WTC11 (cell line): Measurements from ENCODE around the gene PXN. TPM values are rescaled to one million over a fixed set of nuclear protein-coding genes. Genes with fewer than 3 reads are reported as not detected.

Experiments used
- ATAC-seq: fragments of 200-7000 bp; cut with Tn5 transposase; 2 replicates; pipeline ENCODE4 v1.10.0; 2021; ENCODE audit warnings: mild to moderate bottlenecking, moderate library complexity
- CTCF ChIA-PET: fragments of 300-600 bp; sonication (Branson Sonifier 250); formaldehyde crosslinking; loops from one replicate; lab custom pipeline; 2021; ENCODE audit warnings: antibody characterized with exemption; lab: Charles Lee
- POLR2A ChIA-PET: fragments of 350-600 bp; sonication (Branson Sonifier 250); formaldehyde crosslinking; loops from one replicate; lab custom pipeline; 2021; ENCODE audit warnings: antibody characterized with exemption; lab: Charles Lee
- DNase-seq: peaks from one replicate; pipeline ENCODE4 v3.0.0; 2021; ENCODE audit warnings: low spot score
- H3K27ac Mint-ChIP-seq: 2 replicates; pipeline ENCODE4 v1.8.0; 2021; ENCODE audit warnings: mixed read lengths
- H3K27me3 Mint-ChIP-seq: 2 replicates; pipeline ENCODE4 v1.8.0; 2021; ENCODE audit warnings: low read depth, mild to moderate bottlenecking, moderate library complexity, mixed read lengths
- H3K36me3 Mint-ChIP-seq: 2 replicates; pipeline ENCODE4 v1.8.0; 2021; ENCODE audit warnings: mixed read lengths
- H3K4me1 Mint-ChIP-seq: 2 replicates; pipeline ENCODE4 v1.8.0; 2022; ENCODE audit warnings: mixed read lengths
- H3K4me3 Mint-ChIP-seq: 2 replicates; pipeline ENCODE4 v1.8.0; 2021; ENCODE audit warnings: mild to moderate bottlenecking, moderate library complexity, mixed read lengths
- H3K9me3 Mint-ChIP-seq: 2 replicates; pipeline ENCODE4 v1.8.0; 2021; ENCODE audit warnings: mixed read lengths
- ATF3 ChIP-seq: sonication (generic); formaldehyde crosslinking; conservative IDR thresholded peaks from 2 replicates; pipeline ENCODE4 v1.8.1; 2022; ENCODE audit warnings: mild to moderate bottlenecking, missing genetic modification reagents
- CBFB ChIP-seq: sonication (generic); formaldehyde crosslinking; IDR thresholded peaks from 2 replicates; pipeline ENCODE4 v1.8.1; 2022; ENCODE audit warnings: mild to moderate bottlenecking, low read depth, missing genetic modification reagents
- ESRRA ChIP-seq: sonication (generic); formaldehyde crosslinking; IDR thresholded peaks from 2 replicates; pipeline ENCODE4 v1.8.1; 2022; ENCODE audit warnings: mild to moderate bottlenecking, missing genetic modification reagents, borderline replicate concordance
- FOXJ3 ChIP-seq: sonication (generic); formaldehyde crosslinking; IDR thresholded peaks from 2 replicates; pipeline ENCODE4 v1.9.0; 2021; ENCODE audit warnings: missing genetic modification reagents, mild to moderate bottlenecking, borderline replicate concordance
- FOXK1 ChIP-seq: sonication (generic); formaldehyde crosslinking; IDR thresholded peaks from 2 replicates; pipeline ENCODE4 v1.8.0; 2022; ENCODE audit warnings: mild to moderate bottlenecking, moderate library complexity, missing genetic modification reagents
- IRF2 ChIP-seq: sonication (generic); formaldehyde crosslinking; IDR thresholded peaks from 2 replicates; pipeline ENCODE4 v1.8.0; 2022; ENCODE audit warnings: low read depth, missing genetic modification reagents, borderline replicate concordance
- MXD4 ChIP-seq: fragments of 250-450 bp; sonication (Bioruptor Pico); IDR thresholded peaks from 2 replicates; pipeline ENCODE4 v1.8.0; 2021; ENCODE audit warnings: mild to moderate bottlenecking, moderate library complexity, borderline replicate concordance
- NR2C2 ChIP-seq: sonication (generic); formaldehyde crosslinking; IDR thresholded peaks from 2 replicates; pipeline ENCODE4 v1.8.0; 2022; ENCODE audit warnings: mild to moderate bottlenecking, missing genetic modification reagents
- OVOL2 ChIP-seq: fragments of 250-450 bp; sonication (Bioruptor Pico); IDR thresholded peaks from 2 replicates; pipeline ENCODE4 v1.9.0; 2021; ENCODE audit warnings: mild to moderate bottlenecking, borderline replicate concordance
- RORB ChIP-seq: fragments of 250-450 bp; sonication (Bioruptor Pico); IDR thresholded peaks from 2 replicates; pipeline ENCODE4 v1.9.0; 2021; ENCODE audit warnings: mild to moderate bottlenecking
- SMAD3 ChIP-seq: sonication (generic); formaldehyde crosslinking; IDR thresholded peaks from 2 replicates; pipeline ENCODE4 v1.8.0; 2022; ENCODE audit warnings: missing genetic modification reagents, mild to moderate bottlenecking, borderline replicate concordance
- SMAD4 ChIP-seq: sonication (generic); formaldehyde crosslinking; IDR thresholded peaks from 2 replicates; pipeline ENCODE4 v1.8.0; 2022; ENCODE audit warnings: mild to moderate bottlenecking, missing genetic modification reagents
- ZNF121 ChIP-seq: sonication (generic); formaldehyde crosslinking; IDR thresholded peaks from 2 replicates; pipeline ENCODE4 v1.8.0; 2023; ENCODE audit warnings: missing genetic modification reagents
- ZNF232 ChIP-seq: sonication (generic); formaldehyde crosslinking; IDR thresholded peaks from 2 replicates; pipeline ENCODE4 v1.8.0; 2022; ENCODE audit warnings: mild to moderate bottlenecking, missing genetic modification reagents
- ZNF416 ChIP-seq: fragments of 250-450 bp; sonication (Bioruptor Pico); IDR thresholded peaks from 2 replicates; pipeline ENCODE4 v1.9.0; 2021; ENCODE audit warnings: mild to moderate bottlenecking, inconsistent platforms
- ZNF425 ChIP-seq: fragments of 250-450 bp; sonication (Bioruptor Pico); conservative IDR thresholded peaks from 2 replicates; pipeline ENCODE4 v1.9.0; 2021; ENCODE audit warnings: mild to moderate bottlenecking
- total RNA-seq: library from RNA; stranded (reverse); gene quantifications from 3 replicates; pipeline ENCODE4 v1.2.3, GENCODE V29; 2021
- TF ChIP-seq, protein P1 (sequence below): sonication (generic); formaldehyde crosslinking; IDR thresholded peaks from 2 replicates; pipeline ENCODE4 v1.8.0; 2022; ENCODE audit warnings: mild to moderate bottlenecking, missing genetic modification reagents
- TF ChIP-seq, protein P2 (sequence below): sonication (generic); formaldehyde crosslinking; IDR thresholded peaks from 2 replicates; pipeline ENCODE4 v1.8.1; 2023; ENCODE audit warnings: mild to moderate bottlenecking, missing genetic modification reagents
- TF ChIP-seq, protein P3 (sequence below): sonication (generic); formaldehyde crosslinking; IDR thresholded peaks from 2 replicates; pipeline ENCODE4 v1.8.0; 2022; ENCODE audit warnings: missing genetic modification reagents

PXN gene
- total RNA-seq, 1 experiment from 2014 or later = 132 TPM

- DNase-seq = no peak
- no peak for ATAC-seq
- H3K4me1 Mint-ChIP-seq = peaks cover 71% of the 10 kb centered on the region
- CTCF ChIA-PET = interaction anchor here (0.5 to 16.6 kb wide), 5 partner anchors 8 to 52 kb away, joined by 3 to 450 read pairs (median 11); partner anchors contain the start of genes PXN and RPLP0
- H3K27ac Mint-ChIP-seq = no peak overlapping the region
- no peak overlapping the region for H3K4me3 Mint-ChIP-seq
- TF ChIP-seq FOXK1 (no peak), ZNF121 (CRISPR knock-in tag) (no peak), OVOL2 (CRISPR knock-in tag) (no peak)
- TF ChIP-seq, protein P1, sequence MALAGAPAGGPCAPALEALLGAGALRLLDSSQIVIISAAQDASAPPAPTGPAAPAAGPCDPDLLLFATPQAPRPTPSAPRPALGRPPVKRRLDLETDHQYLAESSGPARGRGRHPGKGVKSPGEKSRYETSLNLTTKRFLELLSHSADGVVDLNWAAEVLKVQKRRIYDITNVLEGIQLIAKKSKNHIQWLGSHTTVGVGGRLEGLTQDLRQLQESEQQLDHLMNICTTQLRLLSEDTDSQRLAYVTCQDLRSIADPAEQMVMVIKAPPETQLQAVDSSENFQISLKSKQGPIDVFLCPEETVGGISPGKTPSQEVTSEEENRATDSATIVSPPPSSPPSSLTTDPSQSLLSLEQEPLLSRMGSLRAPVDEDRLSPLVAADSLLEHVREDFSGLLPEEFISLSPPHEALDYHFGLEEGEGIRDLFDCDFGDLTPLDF (CRISPR knock-in tag) = no peak
- TF ChIP-seq, protein P2, sequence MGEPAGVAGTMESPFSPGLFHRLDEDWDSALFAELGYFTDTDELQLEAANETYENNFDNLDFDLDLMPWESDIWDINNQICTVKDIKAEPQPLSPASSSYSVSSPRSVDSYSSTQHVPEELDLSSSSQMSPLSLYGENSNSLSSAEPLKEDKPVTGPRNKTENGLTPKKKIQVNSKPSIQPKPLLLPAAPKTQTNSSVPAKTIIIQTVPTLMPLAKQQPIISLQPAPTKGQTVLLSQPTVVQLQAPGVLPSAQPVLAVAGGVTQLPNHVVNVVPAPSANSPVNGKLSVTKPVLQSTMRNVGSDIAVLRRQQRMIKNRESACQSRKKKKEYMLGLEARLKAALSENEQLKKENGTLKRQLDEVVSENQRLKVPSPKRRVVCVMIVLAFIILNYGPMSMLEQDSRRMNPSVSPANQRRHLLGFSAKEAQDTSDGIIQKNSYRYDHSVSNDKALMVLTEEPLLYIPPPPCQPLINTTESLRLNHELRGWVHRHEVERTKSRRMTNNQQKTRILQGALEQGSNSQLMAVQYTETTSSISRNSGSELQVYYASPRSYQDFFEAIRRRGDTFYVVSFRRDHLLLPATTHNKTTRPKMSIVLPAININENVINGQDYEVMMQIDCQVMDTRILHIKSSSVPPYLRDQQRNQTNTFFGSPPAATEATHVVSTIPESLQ (CRISPR knock-in tag) = no peak
- POLR2A ChIA-PET = interaction anchor here (0.8 to 1.6 kb wide), 4 partner anchors 10 to 53 kb away, joined by 3 to 6 read pairs (median 4); partner anchors contain the start of genes RNU4-2 and RPLP0
- H3K36me3 Mint-ChIP-seq = no peaks in the 10 kb centered on the region
- no peaks in the 10 kb centered on the region for H3K27me3 Mint-ChIP-seq
- H3K9me3 Mint-ChIP-seq = no peaks in the 10 kb centered on the region
These were observed 26.6 kb downstream of the PXN start for GRCh38 chr12:120238839-120239445.

DNA sequence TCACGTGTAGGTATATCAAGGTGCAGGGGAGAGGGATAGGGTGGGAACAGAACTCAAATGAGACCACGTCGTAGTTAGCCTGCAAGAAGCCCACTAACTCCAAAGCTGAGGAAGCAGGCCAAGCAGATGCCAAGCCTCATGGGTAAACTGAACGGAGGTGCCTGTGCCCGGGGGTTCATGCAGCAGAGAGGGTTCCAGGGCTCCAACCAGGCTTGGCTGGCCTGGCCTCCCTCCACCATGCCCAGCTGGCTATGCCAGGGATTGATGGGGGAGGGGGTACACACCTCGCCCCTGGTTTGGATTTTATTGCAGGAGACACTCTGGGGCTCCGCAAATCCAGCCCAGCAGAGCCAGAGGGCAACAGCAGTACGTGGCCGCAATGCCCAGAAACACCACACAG is 27.3 kb downstream of the PXN start:
- no peaks in the 10 kb centered on the region for H3K36me3 Mint-ChIP-seq
- no peak for DNase-seq
- no peak for TF ChIP-seq NR2C2
- no peak for TF ChIP-seq SMAD3 (CRISPR knock-in tag)
- TF ChIP-seq ZNF416 (CRISPR knock-in tag) = no peak
- TF ChIP-seq IRF2 (CRISPR knock-in tag) = no peak
- TF ChIP-seq, protein P3, sequence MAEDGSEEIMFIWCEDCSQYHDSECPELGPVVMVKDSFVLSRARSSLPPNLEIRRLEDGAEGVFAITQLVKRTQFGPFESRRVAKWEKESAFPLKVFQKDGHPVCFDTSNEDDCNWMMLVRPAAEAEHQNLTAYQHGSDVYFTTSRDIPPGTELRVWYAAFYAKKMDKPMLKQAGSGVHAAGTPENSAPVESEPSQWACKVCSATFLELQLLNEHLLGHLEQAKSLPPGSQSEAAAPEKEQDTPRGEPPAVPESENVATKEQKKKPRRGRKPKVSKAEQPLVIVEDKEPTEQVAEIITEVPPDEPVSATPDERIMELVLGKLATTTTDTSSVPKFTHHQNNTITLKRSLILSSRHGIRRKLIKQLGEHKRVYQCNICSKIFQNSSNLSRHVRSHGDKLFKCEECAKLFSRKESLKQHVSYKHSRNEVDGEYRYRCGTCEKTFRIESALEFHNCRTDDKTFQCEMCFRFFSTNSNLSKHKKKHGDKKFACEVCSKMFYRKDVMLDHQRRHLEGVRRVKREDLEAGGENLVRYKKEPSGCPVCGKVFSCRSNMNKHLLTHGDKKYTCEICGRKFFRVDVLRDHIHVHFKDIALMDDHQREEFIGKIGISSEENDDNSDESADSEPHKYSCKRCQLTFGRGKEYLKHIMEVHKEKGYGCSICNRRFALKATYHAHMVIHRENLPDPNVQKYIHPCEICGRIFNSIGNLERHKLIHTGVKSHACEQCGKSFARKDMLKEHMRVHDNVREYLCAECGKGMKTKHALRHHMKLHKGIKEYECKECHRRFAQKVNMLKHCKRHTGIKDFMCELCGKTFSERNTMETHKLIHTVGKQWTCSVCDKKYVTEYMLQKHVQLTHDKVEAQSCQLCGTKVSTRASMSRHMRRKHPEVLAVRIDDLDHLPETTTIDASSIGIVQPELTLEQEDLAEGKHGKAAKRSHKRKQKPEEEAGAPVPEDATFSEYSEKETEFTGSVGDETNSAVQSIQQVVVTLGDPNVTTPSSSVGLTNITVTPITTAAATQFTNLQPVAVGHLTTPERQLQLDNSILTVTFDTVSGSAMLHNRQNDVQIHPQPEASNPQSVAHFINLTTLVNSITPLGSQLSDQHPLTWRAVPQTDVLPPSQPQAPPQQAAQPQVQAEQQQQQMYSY (CRISPR knock-in tag) = no peak
- TF ChIP-seq SMAD4 (CRISPR knock-in tag) = no peak
- no peak for TF ChIP-seq FOXK1
- TF ChIP-seq MXD4 = no peak
- no peak for TF ChIP-seq ZNF425 (CRISPR knock-in tag)
- TF ChIP-seq CBFB (CRISPR knock-in tag) = no peak
- TF ChIP-seq ESRRA (CRISPR knock-in tag) = no peak
- no peak for TF ChIP-seq ATF3
- no peak for TF ChIP-seq RORB (CRISPR knock-in tag)
- no peak for TF ChIP-seq FOXJ3
- no peak for TF ChIP-seq ZNF232
- TF ChIP-seq, all 79 proteins: peak for 0
- no peaks in the 10 kb centered on the region for H3K9me3 Mint-ChIP-seq
- H3K4me3 Mint-ChIP-seq = no peak overlapping the region
- POLR2A ChIA-PET = interaction anchor here (1.2 to 1.6 kb wide), 3 partner anchors 20 to 53 kb away, joined by 3 to 5 read pairs (median 4); partner anchors contain the start of gene RNU4-2
- CTCF ChIA-PET = interaction anchor here (1.0 to 16.6 kb wide), 5 partner anchors 7 to 59 kb away, joined by 3 to 450 read pairs (median 11); partner anchors contain the start of genes PXN and RPLP0
- H3K27ac Mint-ChIP-seq = no peak overlapping the region
- no peaks in the 10 kb centered on the region for H3K27me3 Mint-ChIP-seq
- H3K4me1 Mint-ChIP-seq = peaks cover 73% of the 10 kb centered on the region
- no peak for ATAC-seq
